ENCODE measurements around the gene CD200R1. TPM values are rescaled to one million over a fixed set of nuclear protein-coding genes. Genes with fewer than 3 reads are reported as not detected.
A peak's percentile ranks its signal among the peaks of the same experiment; 100 is the strongest.

Gene CD200R1
- polyA plus RNA-seq, 4 donors, result 0.27 to 1.3 (median 0.48) TPM; not detected in 1

DNA sequence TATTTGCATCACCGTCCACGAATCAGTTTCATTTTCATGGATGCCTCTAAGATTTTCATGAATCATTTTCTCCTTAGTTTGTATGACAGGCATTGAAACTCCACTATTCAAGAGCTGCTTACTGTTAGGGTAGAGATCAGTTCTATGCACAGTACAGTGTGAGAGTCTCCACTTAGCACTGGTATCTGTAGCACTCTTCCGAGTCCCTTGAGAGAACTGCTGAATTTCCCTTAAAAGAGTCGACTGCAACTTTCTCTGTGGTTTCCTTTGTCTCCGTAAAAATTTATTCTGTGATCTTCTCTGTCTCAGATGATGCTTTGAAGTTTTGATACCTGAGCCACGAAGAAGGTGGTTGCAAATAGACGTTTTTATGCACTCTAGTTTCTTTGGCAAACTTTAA lies 30.7 kb upstream of the CD200R1 start:
- Histone ChIP-seq H3K4me3 (ENCODE audit: low read depth in 1 of 3, low read length in 3 of 3) (no peak overlapping the region), H3K9me3 (ENCODE audit: control insufficient read depth in 2 of 2, insufficient read depth in 1 of 2, low read depth in 1 of 2, low read length in 1 of 2) (no peaks in the 10 kb centered on the region), H3K27me3 (ENCODE audit: control insufficient read depth in 3 of 3, insufficient read depth in 3 of 3, low read length in 3 of 3) (no peaks in the 10 kb centered on the region), H3K27ac (ENCODE audit: low read depth in 1 of 3, low read length in 2 of 3) (peak overlapping the region in 1 of 3 donors; percentile 31), H3K36me3 (ENCODE audit: control insufficient read depth in 3 of 3, insufficient read depth in 2 of 3, low read depth in 1 of 3, low read length in 3 of 3) (peaks cover 17 to 18% (median 18%) of the 10 kb centered on the region in 3 donors), H3K4me1 (ENCODE audit: control insufficient read depth in 3 of 3, insufficient read depth in 2 of 3, low read depth in 1 of 3, low read length in 2 of 3) (no peaks in the 10 kb centered on the region)
- FAIRE-seq, result no peak
- 74 to 79% (median 75%) methylated on average over 7 of the region's 7 CpGs for WGBS, 3 donors
- DNase-seq, result no peak

DNA sequence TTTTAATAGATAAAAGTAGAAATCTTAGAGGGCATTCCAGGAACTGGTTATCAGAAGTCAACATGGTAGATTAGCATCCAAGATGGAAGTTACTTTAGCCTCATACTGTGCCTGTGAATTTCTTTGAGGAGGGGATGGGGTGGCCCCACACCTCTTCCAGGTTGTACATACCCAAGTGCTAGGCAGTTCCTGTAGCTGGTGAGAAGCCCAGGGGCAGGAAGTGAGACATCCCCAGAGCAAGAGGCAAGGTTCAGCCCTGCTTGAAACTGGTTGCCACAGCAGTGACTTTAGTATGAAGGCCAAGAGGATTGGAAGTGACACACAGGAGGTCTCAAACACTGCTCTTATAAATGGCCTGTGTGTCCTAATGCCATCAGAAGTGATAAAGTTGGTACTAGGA lies 27.8 kb upstream of the CD200R1 start:
- Histone ChIP-seq H3K4me3 (ENCODE audit: low read depth in 1 of 3, low read length in 3 of 3) (no peak overlapping the region), H3K4me1 (ENCODE audit: control insufficient read depth in 3 of 3, insufficient read depth in 2 of 3, low read depth in 1 of 3, low read length in 2 of 3) (no peaks in the 10 kb centered on the region), H3K36me3 (ENCODE audit: control insufficient read depth in 3 of 3, insufficient read depth in 2 of 3, low read depth in 1 of 3, low read length in 3 of 3) (peaks cover 9 to 20% (median 12%) of the 10 kb centered on the region in 3 donors), H3K27ac (ENCODE audit: low read depth in 1 of 3, low read length in 2 of 3) (peak overlapping the region in 1 of 3 donors; percentile 45), H3K27me3 (ENCODE audit: control insufficient read depth in 3 of 3, insufficient read depth in 3 of 3, low read length in 3 of 3) (no peaks in the 10 kb centered on the region), H3K9me3 (ENCODE audit: control insufficient read depth in 2 of 2, insufficient read depth in 1 of 2, low read depth in 1 of 2, low read length in 1 of 2) (no peaks in the 10 kb centered on the region)
- DNase-seq (no peak), FAIRE-seq (no peak)

DNA sequence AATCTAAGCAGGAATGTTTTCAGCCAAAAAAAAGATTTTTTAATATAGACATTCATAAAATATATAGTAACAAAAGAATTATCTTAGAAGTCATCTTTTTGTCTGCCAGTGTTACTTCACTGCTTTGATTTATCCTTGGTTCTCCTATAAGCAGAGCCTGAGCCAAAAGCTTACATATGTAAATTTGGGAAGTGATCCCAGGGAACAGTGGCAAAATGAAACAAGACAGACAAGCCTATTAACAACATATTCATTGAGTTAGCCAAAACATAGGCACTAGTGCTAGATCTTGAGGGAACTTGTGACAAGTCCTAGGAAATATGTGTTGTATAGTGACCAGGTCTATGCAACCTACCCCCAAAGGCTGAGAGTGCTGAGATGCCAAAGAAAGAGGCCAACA lies 27.1 kb upstream of the CD200R1 start:
- H3K4me1 ChIP-seq (ENCODE audit: control insufficient read depth in 3 of 3, insufficient read depth in 2 of 3, low read depth in 1 of 3, low read length in 2 of 3), result no peaks in the 10 kb centered on the region
- DNase-seq (no peak), FAIRE-seq (no peak)
- no peaks in the 10 kb centered on the region for H3K9me3 ChIP-seq (ENCODE audit: control insufficient read depth in 2 of 2, insufficient read depth in 1 of 2, low read depth in 1 of 2, low read length in 1 of 2)
- no peak overlapping the region for H3K4me3 ChIP-seq (ENCODE audit: low read depth in 1 of 3, low read length in 3 of 3)
- H3K27me3 ChIP-seq (ENCODE audit: control insufficient read depth in 3 of 3, insufficient read depth in 3 of 3, low read length in 3 of 3), result no peaks in the 10 kb centered on the region
- H3K36me3 ChIP-seq (ENCODE audit: control insufficient read depth in 3 of 3, insufficient read depth in 2 of 3, low read depth in 1 of 3, low read length in 3 of 3), result peaks cover 9 to 18% (median 12%) of the 10 kb centered on the region in 3 donors
- no peak overlapping the region for H3K27ac ChIP-seq (ENCODE audit: low read depth in 1 of 3, low read length in 2 of 3)

- DNase-seq, result no peak
- peak; percentile 57 for FAIRE-seq
- Histone ChIP-seq H3K36me3 (ENCODE audit: control insufficient read depth in 3 of 3, insufficient read depth in 2 of 3, low read depth in 1 of 3, low read length in 3 of 3) (peaks cover 4 to 21% (median 10%) of the 10 kb centered on the region in 3 donors), H3K27me3 (ENCODE audit: control insufficient read depth in 3 of 3, insufficient read depth in 3 of 3, low read length in 3 of 3) (no peaks in the 10 kb centered on the region), H3K4me1 (ENCODE audit: control insufficient read depth in 3 of 3, insufficient read depth in 2 of 3, low read depth in 1 of 3, low read length in 2 of 3) (no peaks in the 10 kb centered on the region), H3K9me3 (ENCODE audit: control insufficient read depth in 2 of 2, insufficient read depth in 1 of 2, low read depth in 1 of 2, low read length in 1 of 2) (no peaks in the 10 kb centered on the region), H3K4me3 (ENCODE audit: low read depth in 1 of 3, low read length in 3 of 3) (no peak overlapping the region), H3K27ac (ENCODE audit: low read depth in 1 of 3, low read length in 2 of 3) (no peak overlapping the region)
- 80 to 84% (median 84%) methylated on average over 4 of the region's 4 CpGs for WGBS, 3 donors
Measured at GRCh38 chr3:113000691-113001090, 25.8 kb upstream of the CD200R1 start.

DNA sequence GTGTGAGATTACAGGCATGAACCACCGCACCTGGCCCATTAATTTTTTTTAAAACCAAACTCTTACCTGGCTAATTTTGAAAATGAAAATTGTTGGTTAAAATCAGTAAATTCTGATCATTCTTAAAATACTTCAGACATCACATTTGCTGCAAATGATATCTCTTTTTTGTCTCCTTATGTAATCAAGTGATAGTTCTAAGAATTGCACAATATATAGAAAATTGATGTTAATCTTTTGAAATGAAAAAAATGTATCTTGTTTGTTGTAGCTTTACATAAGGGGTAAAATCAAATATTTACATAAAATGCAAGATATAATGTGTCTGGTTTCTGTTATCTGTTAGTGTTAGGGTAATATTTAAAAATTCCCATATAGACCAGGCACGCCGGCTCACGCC lies 20.9 kb upstream of the CD200R1 start:
- Histone ChIP-seq H3K27me3 (ENCODE audit: control insufficient read depth in 3 of 3, insufficient read depth in 3 of 3, low read length in 3 of 3) (no peaks in the 10 kb centered on the region), H3K4me3 (ENCODE audit: low read depth in 1 of 3, low read length in 3 of 3) (no peak overlapping the region), H3K27ac (ENCODE audit: low read depth in 1 of 3, low read length in 2 of 3) (no peak overlapping the region), H3K9me3 (ENCODE audit: control insufficient read depth in 2 of 2, insufficient read depth in 1 of 2, low read depth in 1 of 2, low read length in 1 of 2) (no peaks in the 10 kb centered on the region), H3K36me3 (ENCODE audit: control insufficient read depth in 3 of 3, insufficient read depth in 2 of 3, low read depth in 1 of 3, low read length in 3 of 3) (peaks cover 0 to 13% (median 4%) of the 10 kb centered on the region in 3 donors), H3K4me1 (ENCODE audit: control insufficient read depth in 3 of 3, insufficient read depth in 2 of 3, low read depth in 1 of 3, low read length in 2 of 3) (peaks cover 2 to 7% (median 3%) of the 10 kb centered on the region in 3 donors)
- 91 to 95% (median 94%) methylated on average over 4 of the region's 4 CpGs for WGBS, 3 donors
- DNase-seq (no peak), FAIRE-seq (no peak)

DNA sequence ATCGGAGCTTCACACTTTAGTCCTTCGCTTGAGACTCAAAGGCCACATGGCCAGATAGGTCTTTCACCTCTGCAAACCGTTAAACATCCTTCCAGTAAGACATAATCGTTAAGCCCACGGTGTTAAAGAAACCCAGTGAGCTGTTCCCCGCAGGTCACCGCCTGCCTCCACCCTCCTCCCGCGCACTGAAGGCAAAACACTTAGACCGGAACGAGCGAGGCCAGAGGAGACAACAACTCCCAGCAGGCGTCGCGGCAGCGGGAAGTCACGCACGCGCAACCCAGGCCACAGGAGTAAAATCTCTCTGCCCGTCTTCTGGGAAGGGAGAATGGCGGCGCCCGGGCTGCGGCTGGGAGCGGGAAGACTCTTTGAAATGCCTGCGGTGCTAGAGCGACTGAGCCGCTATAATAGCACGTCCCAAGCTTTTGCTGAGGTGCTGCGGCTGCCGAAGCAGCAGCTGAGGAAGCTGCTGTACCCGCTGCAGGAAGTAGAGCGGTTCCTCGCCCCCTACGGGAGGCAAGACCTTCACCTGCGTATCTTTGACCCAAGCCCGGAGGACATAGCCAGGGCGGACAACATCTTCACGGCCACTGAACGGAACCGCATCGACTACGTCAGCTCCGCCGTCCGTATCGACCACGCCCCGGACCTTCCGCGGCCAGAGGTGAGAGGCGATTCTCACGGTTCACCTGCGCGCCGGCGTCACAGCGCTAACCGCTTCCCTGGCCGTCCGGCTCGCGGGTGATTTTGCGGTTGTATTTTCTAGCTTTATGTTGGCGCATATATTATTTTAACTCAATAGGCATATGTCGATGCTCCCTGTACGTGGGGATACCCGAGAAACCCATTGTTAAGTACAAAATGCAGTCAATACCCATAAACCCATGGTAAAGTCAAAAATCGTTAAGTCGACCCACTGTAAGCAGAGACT lies 16.0 kb upstream of the CD200R1 start, which contains the start of gene GTPBP8:
TSS of gene GTPBP8 (plus strand) at position 313 of the 931 bp plus-strand sequence. CDS start at position 329, 16 bp downstream.
- Histone ChIP-seq H3K4me3 (ENCODE audit: low read depth in 1 of 3, low read length in 3 of 3) (peak within 1 kb of the TSS; percentile 52 to 88 (median 74)), H3K9me3 (ENCODE audit: control insufficient read depth in 2 of 2, insufficient read depth in 1 of 2, low read depth in 1 of 2, low read length in 1 of 2) (no peaks in the 10 kb centered on the region), H3K36me3 (ENCODE audit: control insufficient read depth in 3 of 3, insufficient read depth in 2 of 3, low read depth in 1 of 3, low read length in 3 of 3) (peaks cover 0 to 4% (median 3%) of the 10 kb centered on the region in 3 donors), H3K27me3 (ENCODE audit: control insufficient read depth in 3 of 3, insufficient read depth in 3 of 3, low read length in 3 of 3) (no peaks in the 10 kb centered on the region), H3K27ac (ENCODE audit: low read depth in 1 of 3, low read length in 2 of 3) (peak within 1 kb of the TSS; percentile 93 to 99 (median 99)), H3K4me1 (ENCODE audit: control insufficient read depth in 3 of 3, insufficient read depth in 2 of 3, low read depth in 1 of 3, low read length in 2 of 3) (peaks cover 2 to 11% (median 3%) of the 10 kb centered on the region in 3 donors)
- FAIRE-seq, result no peak
- WGBS, 3 donors, result 1 to 2% (median 1%) methylated on average over 69 to 70 of the region's 70 CpGs
- peak; percentile 95 for DNase-seq

GRCh38 chr3:112987710-112988334 lies 12.9 kb upstream of the CD200R1 start:
- H3K27ac ChIP-seq (ENCODE audit: low read depth in 1 of 3, low read length in 2 of 3), result no peak overlapping the region
- no peaks in the 10 kb centered on the region for H3K27me3 ChIP-seq (ENCODE audit: control insufficient read depth in 3 of 3, insufficient read depth in 3 of 3, low read length in 3 of 3)
- WGBS, 3 donors, result 66 to 88% (median 88%) methylated on average over 9 of the region's 9 CpGs
- no peak overlapping the region for H3K4me3 ChIP-seq (ENCODE audit: low read depth in 1 of 3, low read length in 3 of 3)
- H3K36me3 ChIP-seq (ENCODE audit: control insufficient read depth in 3 of 3, insufficient read depth in 2 of 3, low read depth in 1 of 3, low read length in 3 of 3), result no peaks in the 10 kb centered on the region
- DNase-seq (peak in 1 of 2 donors; percentile 38), FAIRE-seq (no peak)
- peaks cover 2 to 11% (median 3%) of the 10 kb centered on the region in 3 donors for H3K4me1 ChIP-seq (ENCODE audit: control insufficient read depth in 3 of 3, insufficient read depth in 2 of 3, low read depth in 1 of 3, low read length in 2 of 3)
- H3K9me3 ChIP-seq (ENCODE audit: control insufficient read depth in 2 of 2, insufficient read depth in 1 of 2, low read depth in 1 of 2, low read length in 1 of 2), result no peaks in the 10 kb centered on the region

- no peak for FAIRE-seq
- peak in 1 of 2 donors; percentile 28 for DNase-seq
Measured at GRCh38 chr3:112984485-112984884, 9.6 kb upstream of the CD200R1 start.

More at GRCh38 chr3:112984485-112984884, 9.6 kb upstream of the CD200R1 start:
- H3K9me3 ChIP-seq (ENCODE audit: control insufficient read depth in 2 of 2, insufficient read depth in 1 of 2, low read depth in 1 of 2, low read length in 1 of 2), result no peaks in the 10 kb centered on the region
- WGBS, 3 donors, result 85 to 97% (median 86%) methylated on average over 2 of the region's 2 CpGs
- H3K27ac ChIP-seq (ENCODE audit: low read depth in 1 of 3, low read length in 2 of 3), result no peak overlapping the region
- H3K4me3 ChIP-seq (ENCODE audit: low read depth in 1 of 3, low read length in 3 of 3), result no peak overlapping the region
- no peaks in the 10 kb centered on the region for H3K27me3 ChIP-seq (ENCODE audit: control insufficient read depth in 3 of 3, insufficient read depth in 3 of 3, low read length in 3 of 3)
- no peaks in the 10 kb centered on the region for H3K36me3 ChIP-seq (ENCODE audit: control insufficient read depth in 3 of 3, insufficient read depth in 2 of 3, low read depth in 1 of 3, low read length in 3 of 3)
- H3K4me1 ChIP-seq (ENCODE audit: control insufficient read depth in 3 of 3, insufficient read depth in 2 of 3, low read depth in 1 of 3, low read length in 2 of 3), result peaks cover 0 to 2% (median 0%) of the 10 kb centered on the region in 3 donors

Data from small intestine (tissue), 7 donors.